ENCODE data around the gene MAP2K6. TPM values are rescaled to one million over a fixed set of nuclear protein-coding genes. Genes with fewer than 3 reads are reported as not detected.

MAP2K6 gene
- total and polyA plus RNA-seq, 2 of the 8 experiments (the other 6 are each of a cell fraction or from before 2014, with no cell fraction given), result 11.0 to 44.1 TPM

DNA sequence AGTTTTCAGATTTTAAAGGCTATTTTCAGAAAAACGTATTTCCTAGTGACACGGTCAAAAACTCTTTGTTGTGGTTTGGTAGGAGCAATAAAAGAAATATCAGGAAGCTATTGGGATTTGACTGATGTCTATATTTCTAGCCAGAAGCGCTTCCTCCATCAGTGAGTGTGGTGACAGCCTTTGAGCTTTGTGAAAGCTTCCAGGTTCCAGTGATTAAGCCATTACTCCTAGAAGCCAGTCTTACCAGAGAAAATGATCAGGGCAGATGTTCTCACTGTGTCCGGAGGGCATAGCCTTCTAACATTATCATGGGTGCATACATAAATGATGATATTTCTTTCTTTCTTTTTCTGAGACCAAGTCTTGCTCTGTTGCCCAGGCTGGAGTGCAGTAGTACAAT lies 39.6 kb downstream of the MAP2K6 start:
- Histone ChIP-seq H3K23ac (ENCODE audit: insufficient read length) (no peak overlapping the region), H3K56ac (replicated peaks; ENCODE audit: insufficient read length, low read depth, low read length) (no peak overlapping the region), H3K4me1 (replicated peaks in 1 of 4; ENCODE audit: control insufficient read depth in 3 of 4, insufficient read depth in 4 of 4, low read length in 3 of 4) (peaks cover 7 to 19% (median 18%) of the 10 kb centered on the region in 4 experiments; a peak in 6 of 7 replicates), H3K4me3 (ENCODE audit: extremely low read depth in 1 of 4, insufficient read depth in 2 of 4, low read depth in 3 of 4, low read length in 4 of 4) (no peak overlapping the region), H3K9ac (replicated peaks in 1 of 4; ENCODE audit: extremely low read depth in 1 of 4, low read depth in 3 of 4, low read length in 3 of 4) (no peak overlapping the region), H3K27ac (ENCODE audit: low read depth, low read length) (no peak overlapping the region), H3K79me2 (ENCODE audit: control insufficient read depth in 1 of 2, insufficient read depth in 2 of 2, low read length in 2 of 2) (peaks cover 0 to 30% of the 10 kb centered on the region in 2 experiments; a peak in 2 of 4 replicates), H4K20me1 (replicated peaks in 1 of 2; ENCODE audit: control insufficient read depth in 1 of 2, insufficient read depth in 2 of 2, low read length in 2 of 2) (peaks cover 0 to 2% of the 10 kb centered on the region in 2 experiments), H2AK5ac (ENCODE audit: low read depth, low read length) (no peak overlapping the region), H3K23me2 (ENCODE audit: low read depth, low read length) (no peaks in the 10 kb centered on the region), H3K4ac (replicated peaks; ENCODE audit: insufficient read length, low read depth, low read length) (no peak overlapping the region), H3K36me3 (ENCODE audit: control insufficient read depth in 2 of 4, insufficient read depth in 4 of 4, low read length in 3 of 4) (no peaks in the 10 kb centered on the region), H3K9me3 (ENCODE audit: insufficient read depth in 2 of 2, low read depth in 1 of 2, low read length in 1 of 2) (no peaks in the 10 kb centered on the region), H4K5ac (ENCODE audit: insufficient read length, low read depth, low read length) (no peak overlapping the region), H2BK12ac (ENCODE audit: low read depth, low read length) (no peak overlapping the region), H3K4me2 (ENCODE audit: insufficient read depth in 1 of 2, low read depth in 2 of 2, low read length in 2 of 2) (no peak overlapping the region), H3K27me3 (replicated peaks in 1 of 4; ENCODE audit: control insufficient read depth in 3 of 4, extremely low read depth in 1 of 4, insufficient read depth in 3 of 4, low read length in 3 of 4) (no peaks in the 10 kb centered on the region), H3K79me1 (ENCODE audit: low read depth, low read length) (peaks cover 3% of the 10 kb centered on the region; the same call in 1 of the 2 replicates), H3K14ac (ENCODE audit: insufficient read length) (no peak overlapping the region), H2BK5ac (ENCODE audit: low read depth, low read length) (no peak overlapping the region), H2BK15ac (ENCODE audit: low read length) (0 out of 2 replicates have a peak overlapping the region, but pooled peaks have one; percentile 31), H2BK20ac (ENCODE audit: low read length) (no peak overlapping the region), H4K91ac (replicated peaks; ENCODE audit: insufficient read length, low read length) (peak overlapping the region; percentile 47), H3K18ac (ENCODE audit: extremely low read depth, low read length) (no peak overlapping the region), H4K8ac (ENCODE audit: extremely low read depth, insufficient read depth, low read length) (no peak overlapping the region), H2AFZ (ENCODE audit: low read length) (no peak overlapping the region), H2BK120ac (replicated peaks; ENCODE audit: low read depth, low read length) (no peak overlapping the region)
- FAIRE-seq, result no peak
- ChIA-PET POLR2A (ENCODE audit: partially characterized antibody) (interaction anchor here (0.8 to 1.0 kb wide), 2 partner anchors 11 to 128 kb away, joined by 3 read pairs; partner anchors contain the start of gene ABCA5), CTCF (ENCODE audit: partially characterized antibody) (no interaction called here)
- WGBS, 2 experiments (ENCODE audit: extremely low coverage in 1 of 2, insufficient coverage in 1 of 2, insufficient read length in 1 of 2, insufficient replicate concordance in 2 of 2, low coverage in 1 of 2, low lambda C conversion rate in 2 of 2, missing lambda C conversion rate in 1 of 2), result 92% methylated on average over 4 of the region's 4 CpGs; no CpG with 5 or more reads in 1 of the 2 experiments
- no peak for DNase-seq (ENCODE audit: low read depth in 1 of 2, low spot score in 2 of 2)
- TF ChIP-seq, protein P1, sequence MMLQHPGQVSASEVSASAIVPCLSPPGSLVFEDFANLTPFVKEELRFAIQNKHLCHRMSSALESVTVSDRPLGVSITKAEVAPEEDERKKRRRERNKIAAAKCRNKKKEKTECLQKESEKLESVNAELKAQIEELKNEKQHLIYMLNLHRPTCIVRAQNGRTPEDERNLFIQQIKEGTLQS (IDR thresholded peaks at IDR 0.05; ENCODE audit: insufficient read depth, low read depth, low read length), result no peak
- TF ChIP-seq NRF1 (IDR thresholded peaks at IDR 0.05; ENCODE audit: low read depth, low read length) (no peak), EZH2 (IDR thresholded peaks at IDR 0.05; ENCODE audit: low read depth, low read length, severe bottlenecking) (no peak), HDAC2 (IDR thresholded peaks at IDR 0.05; ENCODE audit: borderline replicate concordance in 1 of 2, low read depth in 2 of 2, low read length in 2 of 2) (no peak), POU5F1 (IDR thresholded peaks at IDR 0.05; ENCODE audit: low read depth, low read length) (no peak), ASH2L (IDR thresholded peaks at IDR 0.05; ENCODE audit: low read length) (no peak), SAP30 (IDR thresholded peaks at IDR 0.05; ENCODE audit: insufficient read depth, insufficient replicate concordance, low read length) (no peak), TAF1 (IDR thresholded peaks at IDR 0.05; ENCODE audit: low read depth, low read length) (no peak), SP2 (IDR thresholded peaks at IDR 0.05; ENCODE audit: low read length) (no peak), SIRT6 (IDR thresholded peaks at IDR 0.05; ENCODE audit: low read length) (no peak), BRCA1 (IDR thresholded peaks at IDR 0.05; ENCODE audit: low read depth, low read length) (no peak), SIX5 (IDR thresholded peaks at IDR 0.05; ENCODE audit: low read depth, low read length) (no peak)
- TF ChIP-seq, protein P2, sequence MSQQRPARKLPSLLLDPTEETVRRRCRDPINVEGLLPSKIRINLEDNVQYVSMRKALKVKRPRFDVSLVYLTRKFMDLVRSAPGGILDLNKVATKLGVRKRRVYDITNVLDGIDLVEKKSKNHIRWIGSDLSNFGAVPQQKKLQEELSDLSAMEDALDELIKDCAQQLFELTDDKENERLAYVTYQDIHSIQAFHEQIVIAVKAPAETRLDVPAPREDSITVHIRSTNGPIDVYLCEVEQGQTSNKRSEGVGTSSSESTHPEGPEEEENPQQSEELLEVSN (IDR thresholded peaks at IDR 0.05), result no peak

All from H1 (cell line).